AG10803 (cell line): ENCODE measurements around the gene GALNT9.

Experiments used
- DNase-seq: peaks from one replicate; pipeline ENCODE4 v3.0.0; 2010; ENCODE audit warnings: low read depth
- H3K4me3 ChIP-seq: 2 replicates; pipeline ENCODE4 v1.5.1; 2011; ENCODE audit warnings: mild to moderate bottlenecking, low read length, control low read depth
- CTCF ChIP-seq: conservative IDR thresholded peaks from 2 replicates; pipeline ENCODE4 v1.5.1; 2011; ENCODE audit warnings: mild to moderate bottlenecking, low read length, control low read depth, inconsistent platforms

Gene GALNT9

GRCh38 chr12:132356691-132357622 is 27.6 kb upstream of the GALNT9 start:
- peak; percentile 69 for DNase-seq
- no peak for TF ChIP-seq CTCF
- no peak overlapping the region; the same call in 1 of the 2 replicates for H3K4me3 ChIP-seq

GRCh38 chr12:132355742-132356681 is 26.6 kb upstream of the GALNT9 start:
- no peak for DNase-seq
- TF ChIP-seq CTCF: no peak
- H3K4me3 ChIP-seq: no peak overlapping the region

GRCh38 chr12:132354982-132355680 is 25.7 kb upstream of the GALNT9 start:
- DNase-seq: no peak
- TF ChIP-seq CTCF: no peak
- H3K4me3 ChIP-seq: no peak overlapping the region

GRCh38 chr12:132354211-132354981 is 25.0 kb upstream of the GALNT9 start:
- no peak for DNase-seq
- no peak overlapping the region for H3K4me3 ChIP-seq
- TF ChIP-seq CTCF: no peak

- DNase-seq: no peak
- no peak for TF ChIP-seq CTCF
- H3K4me3 ChIP-seq: no peak overlapping the region
These were observed 24.4 kb upstream of the GALNT9 start for GRCh38 chr12:132353811-132354210.

GRCh38 chr12:132352896-132353800 is 23.8 kb upstream of the GALNT9 start:
- no peak overlapping the region for H3K4me3 ChIP-seq
- TF ChIP-seq CTCF: no peak
- DNase-seq: no peak
